ENCODE results near the gene UBB.

GRCh38 chr17:16342979-16343378, 37.9 kb upstream of the UBB start:
- TF ChIP-seq CTCF (conservative IDR thresholded peaks at IDR 0.05; ENCODE audit: low read depth in 2 of 2) (no peak), EZH2 (IDR thresholded peaks at IDR 0.05; ENCODE audit: low read depth, unreplicated experiment) (no peak), JUNB (IDR thresholded peaks at IDR 0.05; ENCODE audit: unreplicated experiment) (no peak), CREB1 (CRISPR knock-in tag; IDR thresholded peaks at IDR 0.05; ENCODE audit: low read depth) (no peak), POLR2AphosphoS5 (IDR thresholded peaks at IDR 0.05; ENCODE audit: low read depth) (no peak), ZNF462 (CRISPR knock-in tag; IDR thresholded peaks at IDR 0.05) (no peak), EZH2phosphoT487 (IDR thresholded peaks at IDR 0.05; ENCODE audit: unreplicated experiment) (no peak), ETS1 (IDR thresholded peaks at IDR 0.05) (no peak), STAT1 (IDR thresholded peaks at IDR 0.05; ENCODE audit: unreplicated experiment) (no peak), NANOG (IDR thresholded peaks at IDR 0.05; ENCODE audit: borderline replicate concordance) (no peak)
- TF ChIP-seq, protein P1, sequence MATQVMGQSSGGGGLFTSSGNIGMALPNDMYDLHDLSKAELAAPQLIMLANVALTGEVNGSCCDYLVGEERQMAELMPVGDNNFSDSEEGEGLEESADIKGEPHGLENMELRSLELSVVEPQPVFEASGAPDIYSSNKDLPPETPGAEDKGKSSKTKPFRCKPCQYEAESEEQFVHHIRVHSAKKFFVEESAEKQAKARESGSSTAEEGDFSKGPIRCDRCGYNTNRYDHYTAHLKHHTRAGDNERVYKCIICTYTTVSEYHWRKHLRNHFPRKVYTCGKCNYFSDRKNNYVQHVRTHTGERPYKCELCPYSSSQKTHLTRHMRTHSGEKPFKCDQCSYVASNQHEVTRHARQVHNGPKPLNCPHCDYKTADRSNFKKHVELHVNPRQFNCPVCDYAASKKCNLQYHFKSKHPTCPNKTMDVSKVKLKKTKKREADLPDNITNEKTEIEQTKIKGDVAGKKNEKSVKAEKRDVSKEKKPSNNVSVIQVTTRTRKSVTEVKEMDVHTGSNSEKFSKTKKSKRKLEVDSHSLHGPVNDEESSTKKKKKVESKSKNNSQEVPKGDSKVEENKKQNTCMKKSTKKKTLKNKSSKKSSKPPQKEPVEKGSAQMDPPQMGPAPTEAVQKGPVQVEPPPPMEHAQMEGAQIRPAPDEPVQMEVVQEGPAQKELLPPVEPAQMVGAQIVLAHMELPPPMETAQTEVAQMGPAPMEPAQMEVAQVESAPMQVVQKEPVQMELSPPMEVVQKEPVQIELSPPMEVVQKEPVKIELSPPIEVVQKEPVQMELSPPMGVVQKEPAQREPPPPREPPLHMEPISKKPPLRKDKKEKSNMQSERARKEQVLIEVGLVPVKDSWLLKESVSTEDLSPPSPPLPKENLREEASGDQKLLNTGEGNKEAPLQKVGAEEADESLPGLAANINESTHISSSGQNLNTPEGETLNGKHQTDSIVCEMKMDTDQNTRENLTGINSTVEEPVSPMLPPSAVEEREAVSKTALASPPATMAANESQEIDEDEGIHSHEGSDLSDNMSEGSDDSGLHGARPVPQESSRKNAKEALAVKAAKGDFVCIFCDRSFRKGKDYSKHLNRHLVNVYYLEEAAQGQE (IDR thresholded peaks at IDR 0.05; ENCODE audit: unreplicated experiment), result no peak

Data from GM23338 (cell line).